ENCODE data around the gene CD101.

- TF ChIP-seq SP1 (IDR thresholded peaks at IDR 0.05; ENCODE audit: low read depth) (no peak), CEBPB (IDR thresholded peaks at IDR 0.05; ENCODE audit: low read depth) (no peak), POLR2A (IDR thresholded peaks at IDR 0.05; ENCODE audit: borderline replicate concordance, extremely low read depth, insufficient read depth, insufficient read length) (no peak), CTCF (IDR thresholded peaks at IDR 0.05 in 2 of 3, conservative IDR thresholded peaks at IDR 0.05 in 1 of 3; ENCODE audit: borderline replicate concordance in 1 of 3, insufficient read depth in 1 of 3, low read depth in 2 of 3, low read length in 2 of 3) (no peak), ZNF274 (IDR thresholded peaks at IDR 0.05; ENCODE audit: low read depth, low read length) (no peak)
These were observed 28.1 kb downstream of the CD101 start for GRCh38 chr1:117029685-117030084.
